Erythroblast (primary cell): ENCODE results near the gene MB.
"Not testable (repeated sequence)": the region's sequence is repeated elsewhere in the genome, so short reads cannot be mapped to it uniquely, and the experiment has no call there.

ENCODE experiments used
- DNase-seq, 2 experiments: peaks; one replicate each; lab custom pipeline; 2025; lab: John Stamatoyannopoulos, UW
- GATA1 ChIP-seq: IDR thresholded peaks from 2 replicates; pipeline ENCODE4 v1.6.1; 2011; ENCODE audit warnings: low read depth, mild to moderate bottlenecking, control low read depth, low read length, moderate library complexity
- POLR2A ChIP-seq: IDR thresholded peaks from 2 replicates; pipeline ENCODE4 v1.6.1; 2011; ENCODE audit warnings: mild to moderate bottlenecking, low read length

Gene MB

GRCh38 chr22:35617137-35617755, at the start of gene MB:
TSS of gene MB (minus strand) at chr22:35617329. CDS start at chr22:35617257, 72 bp downstream.
- TF ChIP-seq GATA1 (no peak), POLR2A (no peak)
- DNase-seq = no peak

- DNase-seq = not testable (repeated sequence)
These were observed 49.6 kb upstream of the MB start for GRCh38 chr22:35666699-35667098.

GRCh38 chr22:35664955-35665587, 47.9 kb upstream of the MB start:
- DNase-seq = no peak
- TF ChIP-seq POLR2A = no peak
- no peak for TF ChIP-seq GATA1

GRCh38 chr22:35663371-35663770, 46.2 kb upstream of the MB start:
- no peak for TF ChIP-seq POLR2A
- TF ChIP-seq GATA1 = no peak
- no peak for DNase-seq

- TF ChIP-seq POLR2A (no peak), GATA1 (no peak)
- DNase-seq = no peak
These were observed 45.8 kb upstream of the MB start for GRCh38 chr22:35662914-35663313.

- DNase-seq = peak; percentile 21 to 33
- TF ChIP-seq GATA1 (no peak), POLR2A (no peak)
These were observed 44.3 kb upstream of the MB start for GRCh38 chr22:35661464-35661863.

- no peak for TF ChIP-seq POLR2A
- no peak for TF ChIP-seq GATA1
- DNase-seq = no peak
These were observed 43.4 kb upstream of the MB start for GRCh38 chr22:35660291-35661127.

GRCh38 chr22:35657571-35658312, 40.6 kb upstream of the MB start:
- DNase-seq = peak; percentile 67 to 76

GRCh38 chr22:35656284-35656752, 39.2 kb upstream of the MB start:
- no peak for TF ChIP-seq POLR2A
- no peak for TF ChIP-seq GATA1
- DNase-seq = peak; percentile 22 to 57

More at GRCh38 chr22:35657571-35658312, 40.6 kb upstream of the MB start:
- TF ChIP-seq POLR2A = no peak
- TF ChIP-seq GATA1 = no peak

GRCh38 chr22:35653824-35654223, 36.7 kb upstream of the MB start:
- no peak for DNase-seq
- no peak for TF ChIP-seq POLR2A
- no peak for TF ChIP-seq GATA1

- no peak for DNase-seq
- no peak for TF ChIP-seq POLR2A
These were observed 34.0 kb upstream of the MB start for GRCh38 chr22:35651085-35651484.

GRCh38 chr22:35649636-35650250, 32.6 kb upstream of the MB start:
- TF ChIP-seq GATA1 = no peak
- no peak for TF ChIP-seq POLR2A
- DNase-seq = no peak

- DNase-seq = no peak
- TF ChIP-seq POLR2A (no peak), GATA1 (no peak)
These were observed 32.0 kb upstream of the MB start for GRCh38 chr22:35649026-35649553.
